ENCODE results near the gene RLN1.
A peak's percentile ranks its signal among the peaks of the same experiment; 100 is the strongest.
"Not testable (repeated sequence)": the region's sequence is repeated elsewhere in the genome, so short reads cannot be mapped to it uniquely, and the experiment has no call there.

RLN1 gene

DNA sequence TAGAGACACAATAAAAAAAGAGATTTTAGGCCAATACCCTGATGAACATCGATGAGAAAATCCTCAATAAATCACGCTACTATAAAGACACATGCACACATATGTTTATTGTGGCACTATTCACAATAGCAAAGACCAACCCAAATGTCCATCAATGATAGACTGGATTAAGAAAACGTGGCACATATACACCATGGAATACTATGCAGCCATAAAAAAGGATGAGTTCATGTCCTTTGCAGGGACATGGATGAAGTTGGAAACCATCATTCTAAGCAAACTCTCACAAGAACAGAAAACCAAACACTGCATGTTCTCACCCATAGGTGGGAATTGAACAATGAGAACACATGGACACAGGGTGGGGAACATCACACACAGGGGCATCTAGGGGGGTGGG lies 8.4 kb downstream of the RLN1 start:
- not testable (repeated sequence) for H4K8ac ChIP-seq (ENCODE audit: low read depth, low read length); DNase-seq; H2BK5ac ChIP-seq (ENCODE audit: low read length); H3K79me2 ChIP-seq (ENCODE audit: control insufficient read depth, insufficient read depth, low read length); H3K9ac ChIP-seq (ENCODE audit: low read length); H2AK5ac ChIP-seq (ENCODE audit: low read length); H3K36me3 ChIP-seq (ENCODE audit: control insufficient read depth, insufficient read depth, low read length); H3K27ac ChIP-seq (ENCODE audit: low read depth, low read length); H2BK15ac ChIP-seq (replicated peaks; ENCODE audit: low read depth); H4K5ac ChIP-seq (ENCODE audit: low read length); H3K4ac ChIP-seq (ENCODE audit: low read depth, low read length); H2BK120ac ChIP-seq (ENCODE audit: low read depth, low read length); H3K4me1 ChIP-seq (ENCODE audit: control insufficient read depth, low read depth, low read length); H3K4me3 ChIP-seq (ENCODE audit: low read length); H3K27me3 ChIP-seq (ENCODE audit: insufficient read depth, low read length, poor library complexity); H3K4me2 ChIP-seq (ENCODE audit: low read length); H3K23ac ChIP-seq (ENCODE audit: low read length); H3K18ac ChIP-seq (ENCODE audit: low read length); H3K79me1 ChIP-seq (ENCODE audit: low read length); H3K56ac ChIP-seq (ENCODE audit: low read length)
- no CpG with 5 or more reads among the region's 3 CpGs for WGBS (ENCODE audit: extremely low coverage, insufficient coverage, low lambda C conversion rate)

DNA sequence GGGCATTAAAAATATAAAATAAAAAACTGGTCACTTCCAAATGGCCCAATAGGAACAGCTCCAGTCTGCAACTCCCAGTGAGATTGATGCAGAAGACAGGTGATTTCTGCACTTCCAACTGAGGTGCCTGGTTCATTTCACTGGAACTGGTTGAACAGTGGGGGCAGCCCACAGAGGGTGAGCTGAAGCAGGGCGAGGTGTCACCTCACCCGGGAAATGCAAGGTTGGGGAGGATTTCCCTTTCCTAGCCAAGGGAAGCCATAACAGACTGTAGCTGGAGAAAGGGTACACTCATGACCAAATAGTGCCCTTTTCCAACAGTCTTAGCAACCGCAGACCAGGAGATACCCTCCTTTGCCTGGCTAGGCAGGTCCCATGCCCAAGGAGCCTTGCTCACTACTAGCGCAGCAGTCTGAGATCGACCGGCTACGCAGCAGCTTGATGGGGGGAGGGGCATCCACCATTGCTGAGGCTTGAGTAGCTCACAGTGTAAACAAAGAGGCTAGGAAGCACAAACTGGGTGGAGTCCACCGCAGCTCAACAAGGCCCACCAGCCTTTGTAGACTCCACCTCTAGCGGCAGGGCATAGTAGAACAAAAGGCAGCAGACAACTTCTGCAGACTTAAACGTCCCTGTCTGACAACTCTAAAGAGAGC lies 12.7 kb downstream of the RLN1 start:
- H3K4ac ChIP-seq (ENCODE audit: low read depth, low read length) = no peak overlapping the region

DNA sequence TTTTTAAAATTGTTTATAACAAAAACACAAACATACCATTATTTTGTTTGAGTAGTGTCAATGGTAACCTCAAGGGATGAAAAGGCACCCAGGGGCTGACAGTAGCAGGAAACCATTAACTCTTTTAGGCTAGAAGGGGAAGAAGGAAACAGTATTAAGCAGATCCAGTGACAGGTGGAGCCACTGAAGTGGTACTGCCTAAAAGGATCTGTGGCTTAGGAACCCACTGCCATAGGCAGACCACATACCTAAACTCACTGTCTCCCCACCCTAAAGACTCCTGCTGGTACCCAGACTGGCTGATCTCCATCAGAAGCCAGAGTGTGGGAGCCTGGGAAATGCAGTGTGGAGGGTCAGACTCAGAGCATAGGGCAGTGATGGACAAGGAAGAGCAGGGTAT lies 13.5 kb downstream of the RLN1 start:
- no peak overlapping the region for H2BK120ac ChIP-seq (ENCODE audit: low read depth, low read length)
- no peak overlapping the region for H4K5ac ChIP-seq (ENCODE audit: low read length)
- H4K8ac ChIP-seq (ENCODE audit: low read depth, low read length) = no peak overlapping the region
- H3K4me3 ChIP-seq (ENCODE audit: low read length) = no peak overlapping the region
- no peaks in the 10 kb centered on the region for H3K4me1 ChIP-seq (ENCODE audit: control insufficient read depth, low read depth, low read length)
- no peak for DNase-seq
- H3K18ac ChIP-seq (ENCODE audit: low read length) = no peak overlapping the region
- no peaks in the 10 kb centered on the region for H3K27me3 ChIP-seq (ENCODE audit: insufficient read depth, low read length, poor library complexity)
- H3K56ac ChIP-seq (ENCODE audit: low read length) = no peak overlapping the region
- no peak overlapping the region for H3K23ac ChIP-seq (ENCODE audit: low read length)
- no peaks in the 10 kb centered on the region for H3K79me2 ChIP-seq (ENCODE audit: control insufficient read depth, insufficient read depth, low read length)
- no peaks in the 10 kb centered on the region for H3K36me3 ChIP-seq (ENCODE audit: control insufficient read depth, insufficient read depth, low read length)
- H2BK5ac ChIP-seq (ENCODE audit: low read length) = no peak overlapping the region
- H2BK15ac ChIP-seq (replicated peaks; ENCODE audit: low read depth) = no peak overlapping the region
- H2AK5ac ChIP-seq (ENCODE audit: low read length) = no peak overlapping the region
- no peak overlapping the region for H3K4me2 ChIP-seq (ENCODE audit: low read length)
- no peak overlapping the region for H3K27ac ChIP-seq (ENCODE audit: low read depth, low read length)
- no peak overlapping the region for H3K4ac ChIP-seq (ENCODE audit: low read depth, low read length)
- H3K79me1 ChIP-seq (ENCODE audit: low read length) = no peaks in the 10 kb centered on the region
- H3K9ac ChIP-seq (ENCODE audit: low read length) = no peak overlapping the region

More for the DNA sequence above, 12.7 kb downstream of the RLN1 start:
- H3K4me3 ChIP-seq (ENCODE audit: low read length) = no peak overlapping the region
- peak overlapping the region; percentile 87 for H3K56ac ChIP-seq (ENCODE audit: low read length)
- peak overlapping the region; percentile 45 for H3K9ac ChIP-seq (ENCODE audit: low read length)
- H3K36me3 ChIP-seq (ENCODE audit: control insufficient read depth, insufficient read depth, low read length) = no peaks in the 10 kb centered on the region
- H3K4me1 ChIP-seq (ENCODE audit: control insufficient read depth, low read depth, low read length) = no peaks in the 10 kb centered on the region
- H4K8ac ChIP-seq (ENCODE audit: low read depth, low read length) = no peak overlapping the region
- no peak overlapping the region for H2AK5ac ChIP-seq (ENCODE audit: low read length)
- H3K79me2 ChIP-seq (ENCODE audit: control insufficient read depth, insufficient read depth, low read length) = no peaks in the 10 kb centered on the region
- no peak overlapping the region for H3K27ac ChIP-seq (ENCODE audit: low read depth, low read length)
- no peak overlapping the region for H2BK120ac ChIP-seq (ENCODE audit: low read depth, low read length)
- WGBS (ENCODE audit: extremely low coverage, insufficient coverage, low lambda C conversion rate) = no CpG with 5 or more reads among the region's 10 CpGs
- peak; percentile 87 for DNase-seq
- H3K18ac ChIP-seq (ENCODE audit: low read length) = no peak overlapping the region
- no peak overlapping the region for H2BK15ac ChIP-seq (replicated peaks; ENCODE audit: low read depth)
- H3K23ac ChIP-seq (ENCODE audit: low read length) = no peak overlapping the region
- H2BK5ac ChIP-seq (ENCODE audit: low read length) = no peak overlapping the region
- H4K5ac ChIP-seq (ENCODE audit: low read length) = no peak overlapping the region
- H3K27me3 ChIP-seq (ENCODE audit: insufficient read depth, low read length, poor library complexity) = no peaks in the 10 kb centered on the region
- no peak overlapping the region for H3K4me2 ChIP-seq (ENCODE audit: low read length)
- no peaks in the 10 kb centered on the region for H3K79me1 ChIP-seq (ENCODE audit: low read length)

DNA sequence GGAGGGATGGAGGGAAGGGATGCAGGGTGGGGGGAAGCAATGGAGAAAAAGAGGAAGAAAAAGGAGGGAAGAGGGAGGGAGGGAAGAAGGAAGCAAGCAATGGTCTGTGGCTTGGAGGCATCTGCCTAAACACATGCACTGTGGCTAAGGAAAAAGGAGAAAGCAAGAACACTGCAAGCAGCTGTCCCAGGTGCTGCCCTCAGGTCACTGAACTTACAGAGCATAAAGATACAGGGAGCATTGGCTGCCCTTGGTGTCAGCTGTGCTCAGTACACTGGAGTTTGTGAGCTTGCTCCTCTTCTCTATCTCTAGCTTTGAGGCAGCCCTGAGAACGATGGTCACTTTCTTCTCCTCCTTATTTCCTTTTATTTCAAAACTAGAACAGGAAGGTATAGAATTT lies 18.1 kb downstream of the RLN1 start:
- H4K8ac ChIP-seq (ENCODE audit: low read depth, low read length); H3K9ac ChIP-seq (ENCODE audit: low read length); H3K4ac ChIP-seq (ENCODE audit: low read depth, low read length); H2BK15ac ChIP-seq (replicated peaks; ENCODE audit: low read depth); H3K23ac ChIP-seq (ENCODE audit: low read length); H3K56ac ChIP-seq (ENCODE audit: low read length); H3K79me2 ChIP-seq (ENCODE audit: control insufficient read depth, insufficient read depth, low read length); H3K36me3 ChIP-seq (ENCODE audit: control insufficient read depth, insufficient read depth, low read length); H3K27me3 ChIP-seq (ENCODE audit: insufficient read depth, low read length, poor library complexity); H4K5ac ChIP-seq (ENCODE audit: low read length); H3K4me2 ChIP-seq (ENCODE audit: low read length); H3K4me1 ChIP-seq (ENCODE audit: control insufficient read depth, low read depth, low read length); H2BK120ac ChIP-seq (ENCODE audit: low read depth, low read length); H3K18ac ChIP-seq (ENCODE audit: low read length); H2AK5ac ChIP-seq (ENCODE audit: low read length); H3K27ac ChIP-seq (ENCODE audit: low read depth, low read length); H3K4me3 ChIP-seq (ENCODE audit: low read length); H3K79me1 ChIP-seq (ENCODE audit: low read length); H2BK5ac ChIP-seq (ENCODE audit: low read length): not testable (repeated sequence)
- no CpG with 5 or more reads among the region's 1 CpG for WGBS (ENCODE audit: extremely low coverage, insufficient coverage, low lambda C conversion rate)
- DNase-seq = peak; percentile 28

DNA sequence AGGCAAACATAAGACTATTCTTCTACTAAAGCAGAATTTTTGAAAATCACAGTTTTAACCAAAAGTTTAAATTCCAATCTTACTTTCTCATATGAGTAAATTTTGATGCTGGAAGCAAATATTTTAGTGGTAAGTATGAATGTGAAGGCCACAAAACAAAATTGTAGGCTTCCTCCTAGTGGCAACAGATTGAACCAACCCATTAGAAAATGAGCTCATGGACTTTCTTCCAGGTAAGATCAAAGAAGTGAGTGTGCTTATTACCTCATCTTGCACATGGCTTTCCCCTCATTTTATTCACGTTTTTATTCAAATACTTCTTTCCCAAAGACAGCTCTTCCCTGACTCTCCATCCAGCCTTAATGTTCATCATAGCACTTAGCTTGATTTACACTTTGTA lies 18.6 kb downstream of the RLN1 start:
- WGBS (ENCODE audit: extremely low coverage, insufficient coverage, low lambda C conversion rate) = no CpG with 5 or more reads among the region's 1 CpG
- DNase-seq = peak; percentile 11
- no peak overlapping the region for H3K23ac ChIP-seq (ENCODE audit: low read length)

DNA sequence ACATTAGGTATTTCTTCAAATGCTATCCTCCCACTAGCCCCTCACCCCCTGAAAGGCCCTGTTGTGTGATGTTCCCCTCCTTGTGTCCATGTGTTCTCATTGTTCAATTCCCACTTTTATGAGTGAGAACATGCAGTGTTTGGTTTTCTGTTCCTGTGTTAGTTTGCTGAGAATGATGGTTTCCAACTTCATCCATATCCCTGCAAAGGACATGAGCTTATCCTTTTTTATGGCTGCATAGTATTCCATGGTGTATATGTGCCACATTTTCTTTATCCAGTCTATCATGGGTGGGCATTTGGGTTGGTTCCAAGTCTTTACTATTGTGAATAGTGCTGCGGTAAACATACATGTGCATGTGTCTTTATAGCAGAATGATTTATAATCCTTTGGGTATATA lies 23.3 kb downstream of the RLN1 start:
- not testable (repeated sequence) for H4K5ac ChIP-seq (ENCODE audit: low read length); H3K9ac ChIP-seq (ENCODE audit: low read length); H2BK120ac ChIP-seq (ENCODE audit: low read depth, low read length); H4K8ac ChIP-seq (ENCODE audit: low read depth, low read length); DNase-seq; H3K18ac ChIP-seq (ENCODE audit: low read length); H3K27me3 ChIP-seq (ENCODE audit: insufficient read depth, low read length, poor library complexity); H3K56ac ChIP-seq (ENCODE audit: low read length); H2BK5ac ChIP-seq (ENCODE audit: low read length); H3K4me3 ChIP-seq (ENCODE audit: low read length); H3K4me1 ChIP-seq (ENCODE audit: control insufficient read depth, low read depth, low read length); H2AK5ac ChIP-seq (ENCODE audit: low read length); H3K79me2 ChIP-seq (ENCODE audit: control insufficient read depth, insufficient read depth, low read length); H3K4me2 ChIP-seq (ENCODE audit: low read length); H3K23ac ChIP-seq (ENCODE audit: low read length); H2BK15ac ChIP-seq (replicated peaks; ENCODE audit: low read depth); H3K27ac ChIP-seq (ENCODE audit: low read depth, low read length); H3K79me1 ChIP-seq (ENCODE audit: low read length); H3K36me3 ChIP-seq (ENCODE audit: control insufficient read depth, insufficient read depth, low read length); H3K4ac ChIP-seq (ENCODE audit: low read depth, low read length)
- WGBS (ENCODE audit: extremely low coverage, insufficient coverage, low lambda C conversion rate) = no CpG with 5 or more reads among the region's 1 CpG

More for the DNA sequence above, 18.6 kb downstream of the RLN1 start:
- H2BK5ac ChIP-seq (ENCODE audit: low read length) = no peak overlapping the region
- no peaks in the 10 kb centered on the region for H3K79me2 ChIP-seq (ENCODE audit: control insufficient read depth, insufficient read depth, low read length)
- H4K5ac ChIP-seq (ENCODE audit: low read length) = no peak overlapping the region
- H3K4me2 ChIP-seq (ENCODE audit: low read length) = no peak overlapping the region
- no peak overlapping the region for H3K27ac ChIP-seq (ENCODE audit: low read depth, low read length)
- H3K4ac ChIP-seq (ENCODE audit: low read depth, low read length) = no peak overlapping the region
- H4K8ac ChIP-seq (ENCODE audit: low read depth, low read length) = no peak overlapping the region
- H3K4me1 ChIP-seq (ENCODE audit: control insufficient read depth, low read depth, low read length) = no peaks in the 10 kb centered on the region
- no peak overlapping the region for H2BK15ac ChIP-seq (replicated peaks; ENCODE audit: low read depth)
- H3K4me3 ChIP-seq (ENCODE audit: low read length) = no peak overlapping the region
- H2BK120ac ChIP-seq (ENCODE audit: low read depth, low read length) = no peak overlapping the region
- no peak overlapping the region for H2AK5ac ChIP-seq (ENCODE audit: low read length)
- H3K79me1 ChIP-seq (ENCODE audit: low read length) = no peaks in the 10 kb centered on the region
- no peaks in the 10 kb centered on the region for H3K27me3 ChIP-seq (ENCODE audit: insufficient read depth, low read length, poor library complexity)
- no peak overlapping the region for H3K9ac ChIP-seq (ENCODE audit: low read length)
- H3K56ac ChIP-seq (ENCODE audit: low read length) = no peak overlapping the region
- H3K36me3 ChIP-seq (ENCODE audit: control insufficient read depth, insufficient read depth, low read length) = no peaks in the 10 kb centered on the region
- no peak overlapping the region for H3K18ac ChIP-seq (ENCODE audit: low read length)
